Measurements from ENCODE around the gene GNAZ.

DNA sequence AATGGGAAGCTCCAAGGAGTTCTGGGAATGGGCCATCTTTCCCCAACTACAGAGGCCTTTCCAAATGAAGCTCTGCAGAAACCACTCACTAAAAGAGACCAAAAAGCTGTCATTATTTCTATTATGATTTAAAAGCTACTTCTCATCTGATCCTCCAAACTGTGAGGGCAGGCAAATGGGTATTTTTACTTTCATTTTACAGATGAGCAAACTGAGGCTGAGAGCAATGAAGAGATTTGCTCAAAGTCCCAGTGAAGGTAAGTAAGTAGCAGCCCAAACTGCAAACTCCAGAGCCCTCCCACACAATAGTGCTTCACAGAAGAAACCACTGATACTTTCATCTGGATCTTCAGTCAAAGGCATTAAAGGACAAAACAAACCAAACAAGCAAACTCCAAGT, 70.1 kb downstream of the GNAZ start:
- TF ChIP-seq, protein P1, sequence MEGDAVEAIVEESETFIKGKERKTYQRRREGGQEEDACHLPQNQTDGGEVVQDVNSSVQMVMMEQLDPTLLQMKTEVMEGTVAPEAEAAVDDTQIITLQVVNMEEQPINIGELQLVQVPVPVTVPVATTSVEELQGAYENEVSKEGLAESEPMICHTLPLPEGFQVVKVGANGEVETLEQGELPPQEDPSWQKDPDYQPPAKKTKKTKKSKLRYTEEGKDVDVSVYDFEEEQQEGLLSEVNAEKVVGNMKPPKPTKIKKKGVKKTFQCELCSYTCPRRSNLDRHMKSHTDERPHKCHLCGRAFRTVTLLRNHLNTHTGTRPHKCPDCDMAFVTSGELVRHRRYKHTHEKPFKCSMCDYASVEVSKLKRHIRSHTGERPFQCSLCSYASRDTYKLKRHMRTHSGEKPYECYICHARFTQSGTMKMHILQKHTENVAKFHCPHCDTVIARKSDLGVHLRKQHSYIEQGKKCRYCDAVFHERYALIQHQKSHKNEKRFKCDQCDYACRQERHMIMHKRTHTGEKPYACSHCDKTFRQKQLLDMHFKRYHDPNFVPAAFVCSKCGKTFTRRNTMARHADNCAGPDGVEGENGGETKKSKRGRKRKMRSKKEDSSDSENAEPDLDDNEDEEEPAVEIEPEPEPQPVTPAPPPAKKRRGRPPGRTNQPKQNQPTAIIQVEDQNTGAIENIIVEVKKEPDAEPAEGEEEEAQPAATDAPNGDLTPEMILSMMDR (IDR thresholded peaks at IDR 0.05; ENCODE audit: insufficient read depth, low read length, poor library complexity, severe bottlenecking): no peak
- no peak for TF ChIP-seq EZH2phosphoT487 (conservative IDR thresholded peaks at IDR 0.05; ENCODE audit: low read length)

All from SU-DHL-6 (cell line).